NCI-H146 treated with DMSO at 0.1 percent for 48 hours (cell line): Measurements from ENCODE around the gene RAB5B.
"Not testable (repeated sequence)": the region's sequence is repeated elsewhere in the genome, so short reads cannot be mapped to it uniquely, and the experiment has no call there.

Experiments used
- DNase-seq: peaks from one replicate; lab custom pipeline; 2025; ENCODE audit not compliant: unreplicated experiment; lab: John Stamatoyannopoulos, UW

RAB5B gene

GRCh38 chr12:56013482-56013881, 39.6 kb downstream of the RAB5B start:
- no peak for DNase-seq

- DNase-seq = no peak
These were observed 40.3 kb downstream of the RAB5B start for GRCh38 chr12:56014205-56014604.

GRCh38 chr12:56017181-56017580, 43.3 kb downstream of the RAB5B start:
- DNase-seq = no peak

- DNase-seq = no peak
These were observed 44.5 kb downstream of the RAB5B start for GRCh38 chr12:56018356-56018755.

- no peak for DNase-seq
These were observed 46.7 kb downstream of the RAB5B start, which contains the start of gene IKZF4 for GRCh38 chr12:56020423-56021184. IKZF4 (plus strand) TSS chr12:56021043; CDS start chr12:56021494, 451 bp downstream.

- no peak for DNase-seq
These were observed 48.1 kb downstream of the RAB5B start for GRCh38 chr12:56021889-56022497.

- DNase-seq = no peak
These were observed 54.8 kb downstream of the RAB5B start for GRCh38 chr12:56028511-56029165.

- DNase-seq = no peak
These were observed 55.3 kb downstream of the RAB5B start for GRCh38 chr12:56029166-56029519.

GRCh38 chr12:56029666-56030293, 55.9 kb downstream of the RAB5B start:
- DNase-seq = peak; percentile 5

- DNase-seq = no peak
These were observed 58.1 kb downstream of the RAB5B start for GRCh38 chr12:56031987-56032386.

- no peak for DNase-seq
These were observed 60.9 kb downstream of the RAB5B start for GRCh38 chr12:56034586-56035332.

GRCh38 chr12:56037161-56037560, 63.3 kb downstream of the RAB5B start:
- no peak for DNase-seq

- no peak for DNase-seq
These were observed 64.3 kb downstream of the RAB5B start for GRCh38 chr12:56038022-56038655.

- DNase-seq = no peak
These were observed 66.3 kb downstream of the RAB5B start for GRCh38 chr12:56040151-56040550.

- DNase-seq = no peak
These were observed 67.2 kb downstream of the RAB5B start for GRCh38 chr12:56040963-56041551.

GRCh38 chr12:56041552-56042429, 67.9 kb downstream of the RAB5B start, which contains the start of gene RPS26:
RPS26 (plus strand) TSS chr12:56041918; CDS start chr12:56042167, 249 bp downstream.
- DNase-seq = peak; percentile 99

GRCh38 chr12:56042430-56042813, 68.5 kb downstream of the RAB5B start:
- not testable (repeated sequence) for DNase-seq

- no peak for DNase-seq
These were observed 69.0 kb downstream of the RAB5B start for GRCh38 chr12:56042843-56043242.
